Measurements from ENCODE around the gene HDDC3. TPM values are rescaled to one million over a fixed set of nuclear protein-coding genes. Genes with fewer than 3 reads are reported as not detected.

HDDC3 gene
- total RNA-seq, 1 experiment from 2014 or later, result 21.6 TPM

DNA sequence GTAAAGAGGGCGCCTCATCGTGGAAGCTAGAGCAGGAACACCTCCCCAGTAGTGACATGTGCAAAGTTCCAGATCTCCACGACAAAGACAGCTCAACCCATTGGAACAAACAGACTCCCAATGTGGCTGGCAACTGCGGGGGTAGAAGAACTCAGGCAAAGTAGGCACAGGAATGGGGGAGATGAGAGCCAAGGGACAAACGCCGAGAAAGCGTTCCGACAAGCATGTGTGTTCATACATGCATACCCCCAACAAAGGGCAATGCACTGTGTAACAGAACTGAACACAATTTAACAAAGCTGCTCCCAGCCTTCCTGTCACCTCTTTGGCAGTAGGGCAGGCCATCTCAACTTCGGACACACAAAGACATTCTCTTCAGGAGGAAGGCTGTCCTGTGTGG, 33.9 kb upstream of the HDDC3 start:
- intact Hi-C loops (cut with micrococcal nuclease; ENCODE audit: unreplicated experiment), result no loop called here
- H3K27ac Mint-ChIP-seq (ENCODE audit: unreplicated experiment), result no peak overlapping the region
- no peaks in the 10 kb centered on the region for H3K9me3 Mint-ChIP-seq (ENCODE audit: unreplicated experiment)
- TF ChIP-seq CTCF (IDR thresholded peaks at IDR 0.05; ENCODE audit: insufficient read depth in 1 of 2, low read depth in 1 of 2, low read length in 1 of 2, severe bottlenecking in 1 of 2, unreplicated experiment in 1 of 2), result no peak
- H3K27me3 ChIP-seq (replicated peaks; ENCODE audit: control insufficient read depth, insufficient read depth, low read length), result no peaks in the 10 kb centered on the region
- H3K36me3 ChIP-seq (ENCODE audit: control insufficient read depth, insufficient read depth, low read length), result no peaks in the 10 kb centered on the region; the same call in 1 of the 2 replicates
- CTCF ChIA-PET, result no interaction called here
- no peaks in the 10 kb centered on the region for H3K9me3 ChIP-seq
- DNase-seq, result no peak
- no peak overlapping the region for H3K4me3 Mint-ChIP-seq (ENCODE audit: unreplicated experiment)
- POLR2A ChIA-PET, result interaction anchor here (0.7 kb wide), 1 partner anchor 67 kb away, joined by 3 read pairs; no protein-coding TSS in a partner anchor
- H3K36me3 Mint-ChIP-seq (ENCODE audit: insufficient read depth, unreplicated experiment), result peaks cover 83% of the 10 kb centered on the region
- H3K4me3 ChIP-seq (ENCODE audit: low read depth, low read length), result no peak overlapping the region
- H3K27me3 Mint-ChIP-seq (ENCODE audit: insufficient read depth, unreplicated experiment), result no peaks in the 10 kb centered on the region
- no peaks in the 10 kb centered on the region for H3K4me1 ChIP-seq
- H3K4me1 Mint-ChIP-seq (ENCODE audit: low read depth, unreplicated experiment), result peaks cover 2% of the 10 kb centered on the region
- TSS peak; percentile 70 for BruUV-seq (replicated peaks)

- Histone ChIP-seq H3K4me3 (ENCODE audit: low read depth, low read length) (no peak overlapping the region), H3K4me1 (no peaks in the 10 kb centered on the region), H3K27me3 (replicated peaks; ENCODE audit: control insufficient read depth, insufficient read depth, low read length) (no peaks in the 10 kb centered on the region), H3K36me3 (ENCODE audit: control insufficient read depth, insufficient read depth, low read length) (peaks cover 1% of the 10 kb centered on the region), H3K9me3 (no peaks in the 10 kb centered on the region)
- Mint-ChIP-seq H3K27ac (ENCODE audit: unreplicated experiment) (no peak overlapping the region), H3K4me1 (ENCODE audit: low read depth, unreplicated experiment) (peaks cover 6% of the 10 kb centered on the region), H3K27me3 (ENCODE audit: insufficient read depth, unreplicated experiment) (no peaks in the 10 kb centered on the region), H3K4me3 (ENCODE audit: unreplicated experiment) (no peak overlapping the region), H3K9me3 (ENCODE audit: unreplicated experiment) (no peaks in the 10 kb centered on the region), H3K36me3 (ENCODE audit: insufficient read depth, unreplicated experiment) (peaks cover 76% of the 10 kb centered on the region)
- POLR2A ChIA-PET, result no interaction called here
- CTCF ChIA-PET, result no interaction called here
- BruUV-seq (replicated peaks), result no TSS peak
- intact Hi-C loops (cut with micrococcal nuclease; ENCODE audit: unreplicated experiment), result no loop called here
- no peak for DNase-seq
- no peak for TF ChIP-seq CTCF (IDR thresholded peaks at IDR 0.05; ENCODE audit: insufficient read depth in 1 of 2, low read depth in 1 of 2, low read length in 1 of 2, severe bottlenecking in 1 of 2, unreplicated experiment in 1 of 2)
Measured at GRCh38 chr15:90962021-90962420, 29.7 kb upstream of the HDDC3 start.

- POLR2A ChIA-PET, result no interaction called here
- intact Hi-C loops (cut with micrococcal nuclease; ENCODE audit: unreplicated experiment), result no loop called here
- BruUV-seq (replicated peaks), result no TSS peak
- peaks cover 6% of the 10 kb centered on the region for H3K4me1 Mint-ChIP-seq (ENCODE audit: low read depth, unreplicated experiment)
- H3K4me3 Mint-ChIP-seq (ENCODE audit: unreplicated experiment), result no peak overlapping the region
- CTCF ChIA-PET, result no interaction called here
- peaks cover 1% of the 10 kb centered on the region for H3K36me3 ChIP-seq (ENCODE audit: control insufficient read depth, insufficient read depth, low read length)
- H3K27me3 Mint-ChIP-seq (ENCODE audit: insufficient read depth, unreplicated experiment), result no peaks in the 10 kb centered on the region
- H3K27me3 ChIP-seq (replicated peaks; ENCODE audit: control insufficient read depth, insufficient read depth, low read length), result no peaks in the 10 kb centered on the region
- no peaks in the 10 kb centered on the region for H3K9me3 Mint-ChIP-seq (ENCODE audit: unreplicated experiment)
- TF ChIP-seq CTCF (IDR thresholded peaks at IDR 0.05; ENCODE audit: insufficient read depth in 1 of 2, low read depth in 1 of 2, low read length in 1 of 2, severe bottlenecking in 1 of 2, unreplicated experiment in 1 of 2), result no peak
- H3K27ac Mint-ChIP-seq (ENCODE audit: unreplicated experiment), result peak overlapping the region; percentile 45
- H3K4me1 ChIP-seq, result peaks cover 4% of the 10 kb centered on the region
- H3K4me3 ChIP-seq (ENCODE audit: low read depth, low read length), result no peak overlapping the region
- peaks cover 60% of the 10 kb centered on the region for H3K36me3 Mint-ChIP-seq (ENCODE audit: insufficient read depth, unreplicated experiment)
- no peak for DNase-seq
- no peaks in the 10 kb centered on the region for H3K9me3 ChIP-seq
Measured at GRCh38 chr15:90960298-90961091, 28.1 kb upstream of the HDDC3 start.
